ENCODE results near the gene WRAP53.

Gene WRAP53

DNA sequence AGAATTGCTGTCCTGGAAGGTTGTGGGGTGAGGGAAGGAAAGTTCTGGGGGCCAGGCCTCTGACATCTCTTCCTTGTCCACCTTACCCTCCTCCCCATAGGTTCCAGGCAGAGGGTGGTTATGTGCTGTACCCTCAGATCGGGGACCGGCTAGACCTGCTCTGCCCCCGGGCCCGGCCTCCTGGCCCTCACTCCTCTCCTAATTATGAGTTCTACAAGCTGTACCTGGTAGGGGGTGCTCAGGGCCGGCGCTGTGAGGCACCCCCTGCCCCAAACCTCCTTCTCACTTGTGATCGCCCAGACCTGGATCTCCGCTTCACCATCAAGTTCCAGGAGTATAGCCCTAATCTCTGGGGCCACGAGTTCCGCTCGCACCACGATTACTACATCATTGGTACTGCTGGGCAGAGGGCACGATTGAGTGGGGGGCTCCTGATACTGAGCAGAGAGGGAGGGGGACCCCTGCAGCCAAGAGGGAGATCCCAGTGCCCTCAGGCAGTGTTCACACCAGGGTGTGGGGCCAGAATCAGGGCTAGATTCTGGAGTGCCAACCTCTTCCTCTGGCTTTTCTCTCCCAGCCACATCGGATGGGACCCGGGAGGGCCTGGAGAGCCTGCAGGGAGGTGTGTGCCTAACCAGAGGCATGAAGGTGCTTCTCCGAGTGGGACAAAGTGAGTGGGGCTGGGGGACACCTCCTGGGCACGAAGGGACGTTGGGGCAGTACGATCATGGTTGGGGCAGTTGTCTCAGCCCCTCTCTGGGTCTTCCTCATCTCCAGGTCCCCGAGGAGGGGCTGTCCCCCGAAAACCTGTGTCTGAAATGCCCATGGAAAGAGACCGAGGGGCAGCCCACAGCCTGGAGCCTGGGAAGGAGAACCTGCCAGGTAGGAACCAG is 19.8 kb downstream of the WRAP53 start:
- H3K27me3 ChIP-seq (ENCODE audit: insufficient read depth, low read length), result no peaks in the 10 kb centered on the region
- no peak overlapping the region for H2AFZ ChIP-seq (ENCODE audit: low read depth, low read length)
- no peak overlapping the region for H3K4me3 ChIP-seq (ENCODE audit: low read length)
- no peaks in the 10 kb centered on the region for H3K36me3 ChIP-seq (ENCODE audit: insufficient read depth, low read length)
- no peaks in the 10 kb centered on the region for H3K9me3 ChIP-seq (ENCODE audit: low read length)
- H3K4me1 ChIP-seq (ENCODE audit: insufficient read depth, low read length), result peaks cover 63% of the 10 kb centered on the region

- Histone ChIP-seq H3K4me3 (ENCODE audit: low read length) (no peak overlapping the region), H3K27me3 (ENCODE audit: insufficient read depth, low read length) (no peaks in the 10 kb centered on the region), H2AFZ (ENCODE audit: low read depth, low read length) (no peak overlapping the region), H3K36me3 (ENCODE audit: insufficient read depth, low read length) (no peaks in the 10 kb centered on the region), H3K4me1 (ENCODE audit: insufficient read depth, low read length) (peaks cover 62% of the 10 kb centered on the region), H3K9me3 (ENCODE audit: low read length) (no peaks in the 10 kb centered on the region)
Measured at GRCh38 chr17:7709031-7709430, 20.8 kb downstream of the WRAP53 start.

- Histone ChIP-seq H2AFZ (ENCODE audit: low read depth, low read length) (no peak overlapping the region), H3K4me1 (ENCODE audit: insufficient read depth, low read length) (peaks cover 64% of the 10 kb centered on the region), H3K4me3 (ENCODE audit: low read length) (no peak overlapping the region), H3K9me3 (ENCODE audit: low read length) (no peaks in the 10 kb centered on the region), H3K36me3 (ENCODE audit: insufficient read depth, low read length) (no peaks in the 10 kb centered on the region), H3K27me3 (ENCODE audit: insufficient read depth, low read length) (no peaks in the 10 kb centered on the region)
Measured at GRCh38 chr17:7710301-7710700, 22.0 kb downstream of the WRAP53 start.

DNA sequence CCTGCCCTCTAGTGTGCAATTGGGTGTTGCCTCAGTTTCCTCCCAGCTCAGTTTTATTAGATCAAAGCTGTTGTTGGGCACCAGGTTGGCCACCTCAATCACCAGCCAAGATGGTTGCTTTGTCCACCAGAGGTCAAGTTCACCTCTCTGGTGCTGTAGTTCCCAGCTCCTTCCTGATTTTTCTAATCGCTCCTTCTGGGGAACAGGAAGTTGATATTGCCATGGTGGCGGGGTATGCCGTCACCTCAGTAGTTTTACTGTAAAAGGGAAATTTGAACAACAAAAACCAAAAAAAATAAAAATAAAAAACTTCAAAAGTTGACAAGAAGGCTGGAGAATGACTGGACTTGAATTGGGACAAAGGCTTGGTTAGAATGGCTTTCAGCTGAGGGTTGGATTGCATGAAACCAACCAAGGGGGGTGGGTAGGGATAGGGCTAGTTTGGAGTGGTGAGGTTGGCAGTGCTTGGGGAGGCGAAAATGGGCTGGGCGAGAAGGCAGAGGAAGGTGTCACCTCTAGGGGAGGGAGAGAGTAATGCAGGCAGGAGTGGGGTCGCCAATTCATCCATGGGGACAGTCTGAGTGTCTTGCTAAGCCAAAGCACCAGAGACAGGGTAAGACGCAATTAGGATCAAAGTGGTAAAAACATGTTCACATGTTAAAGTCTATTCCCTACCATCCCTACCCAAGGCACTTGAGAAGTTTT is 22.9 kb downstream of the WRAP53 start:
- H3K4me1 ChIP-seq (ENCODE audit: insufficient read depth, low read length), result peaks cover 68% of the 10 kb centered on the region
- no peaks in the 10 kb centered on the region for H3K27me3 ChIP-seq (ENCODE audit: insufficient read depth, low read length)

DNA sequence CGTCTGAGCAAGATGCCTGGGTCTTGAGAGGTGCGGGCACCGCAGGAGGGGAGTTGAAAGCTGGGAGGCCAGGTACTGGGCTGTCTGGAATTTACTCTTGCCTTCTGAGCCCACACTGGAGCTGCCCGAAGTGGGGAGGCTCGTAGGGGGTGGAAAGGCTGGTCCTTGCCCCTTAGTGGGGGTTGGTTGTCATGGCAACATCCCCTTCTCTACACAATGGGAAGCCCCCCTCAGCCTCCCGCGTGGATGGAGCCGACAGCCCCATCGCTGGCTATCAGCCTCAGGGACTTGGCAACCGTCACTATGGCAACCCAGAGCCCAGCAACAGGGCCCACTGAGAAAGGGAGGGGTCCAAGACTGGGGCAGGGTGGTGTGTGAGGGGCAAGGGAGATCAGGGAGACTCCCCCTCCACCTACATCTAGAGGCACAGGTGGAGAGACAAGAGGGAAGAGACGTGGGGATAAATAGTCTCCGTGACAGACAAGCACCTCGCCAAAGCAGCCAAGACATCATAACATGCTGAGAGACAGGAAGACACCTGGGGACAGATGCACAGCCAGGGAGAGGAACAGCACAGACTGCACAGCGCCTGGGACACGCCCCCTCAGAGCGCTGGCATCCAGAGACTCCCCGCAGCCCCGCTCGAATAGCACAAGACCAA is 24.0 kb downstream of the WRAP53 start:
- Histone ChIP-seq H3K36me3 (ENCODE audit: insufficient read depth, low read length) (no peaks in the 10 kb centered on the region), H3K9me3 (ENCODE audit: low read length) (no peaks in the 10 kb centered on the region), H2AFZ (ENCODE audit: low read depth, low read length) (no peak overlapping the region), H3K27me3 (ENCODE audit: insufficient read depth, low read length) (no peaks in the 10 kb centered on the region), H3K4me3 (ENCODE audit: low read length) (no peak overlapping the region), H3K4me1 (ENCODE audit: insufficient read depth, low read length) (peaks cover 64% of the 10 kb centered on the region)

More for the DNA sequence above, 22.9 kb downstream of the WRAP53 start:
- Histone ChIP-seq H2AFZ (ENCODE audit: low read depth, low read length) (no peak overlapping the region), H3K9me3 (ENCODE audit: low read length) (no peaks in the 10 kb centered on the region), H3K4me3 (ENCODE audit: low read length) (no peak overlapping the region), H3K36me3 (ENCODE audit: insufficient read depth, low read length) (no peaks in the 10 kb centered on the region)

- Histone ChIP-seq H3K4me3 (ENCODE audit: low read length) (no peak overlapping the region), H3K9me3 (ENCODE audit: low read length) (no peaks in the 10 kb centered on the region), H3K36me3 (ENCODE audit: insufficient read depth, low read length) (no peaks in the 10 kb centered on the region), H2AFZ (ENCODE audit: low read depth, low read length) (no peak overlapping the region), H3K27me3 (ENCODE audit: insufficient read depth, low read length) (no peaks in the 10 kb centered on the region), H3K4me1 (ENCODE audit: insufficient read depth, low read length) (peaks cover 66% of the 10 kb centered on the region)
Measured at GRCh38 chr17:7713782-7714181, 25.5 kb downstream of the WRAP53 start.

DNA sequence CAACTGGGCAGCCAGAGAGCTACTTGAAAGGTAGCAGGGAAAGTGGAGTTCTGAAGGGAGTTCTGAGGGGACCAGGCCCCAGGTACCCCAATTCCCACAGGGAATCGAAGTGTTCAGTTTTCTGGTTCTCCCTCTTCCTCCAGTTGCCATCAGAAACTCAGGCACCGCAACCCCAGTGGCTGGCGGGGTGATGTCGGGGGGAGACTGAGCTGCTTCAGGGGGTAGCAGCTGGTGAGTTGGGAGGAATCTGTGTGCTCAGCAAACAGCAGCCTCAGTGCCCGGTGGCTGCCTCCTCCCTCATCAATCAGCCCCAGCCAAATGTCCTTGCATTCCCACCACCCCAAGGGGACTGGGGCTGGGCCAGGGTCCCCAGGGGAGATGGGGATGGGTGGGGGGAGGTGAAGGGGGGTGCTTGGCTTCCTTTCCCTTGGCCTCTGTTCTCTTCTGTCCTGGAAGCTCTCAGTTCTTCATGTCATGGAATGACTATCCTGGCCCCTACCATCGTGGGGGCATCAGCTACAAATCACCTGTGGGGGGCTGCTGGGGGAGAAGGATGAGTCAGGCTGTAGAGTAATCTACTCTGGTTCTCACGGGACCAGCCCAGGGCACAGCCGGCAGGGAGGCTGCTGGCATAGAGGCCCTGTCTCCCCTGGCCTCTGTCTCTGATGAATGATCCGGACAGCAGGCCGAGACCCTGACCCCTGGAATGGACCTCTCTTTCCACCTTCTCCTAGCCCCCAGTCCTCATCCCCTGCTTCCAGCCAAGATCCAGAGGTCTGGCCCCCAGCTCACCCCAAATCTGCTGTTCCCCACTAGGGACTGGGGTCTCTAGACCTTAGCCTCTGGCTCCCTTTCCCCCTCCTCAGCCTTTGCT is 26.7 kb downstream of the WRAP53 start:
- H2AFZ ChIP-seq (ENCODE audit: low read depth, low read length), result no peak overlapping the region
- no peaks in the 10 kb centered on the region for H3K9me3 ChIP-seq (ENCODE audit: low read length)
- H3K4me3 ChIP-seq (ENCODE audit: low read length), result no peak overlapping the region
- no peaks in the 10 kb centered on the region for H3K36me3 ChIP-seq (ENCODE audit: insufficient read depth, low read length)
- H3K4me1 ChIP-seq (ENCODE audit: insufficient read depth, low read length), result peaks cover 67% of the 10 kb centered on the region
- peaks cover 4% of the 10 kb centered on the region for H3K27me3 ChIP-seq (ENCODE audit: insufficient read depth, low read length)

GRCh38 chr17:7715936-7716886 is 27.9 kb downstream of the WRAP53 start:
- Histone ChIP-seq H3K9me3 (ENCODE audit: low read length) (no peaks in the 10 kb centered on the region), H3K27me3 (ENCODE audit: insufficient read depth, low read length) (peaks cover 4% of the 10 kb centered on the region), H3K4me1 (ENCODE audit: insufficient read depth, low read length) (peaks cover 66% of the 10 kb centered on the region), H2AFZ (ENCODE audit: low read depth, low read length) (no peak overlapping the region), H3K36me3 (ENCODE audit: insufficient read depth, low read length) (no peaks in the 10 kb centered on the region), H3K4me3 (ENCODE audit: low read length) (peak overlapping the region; percentile 66)

DNA sequence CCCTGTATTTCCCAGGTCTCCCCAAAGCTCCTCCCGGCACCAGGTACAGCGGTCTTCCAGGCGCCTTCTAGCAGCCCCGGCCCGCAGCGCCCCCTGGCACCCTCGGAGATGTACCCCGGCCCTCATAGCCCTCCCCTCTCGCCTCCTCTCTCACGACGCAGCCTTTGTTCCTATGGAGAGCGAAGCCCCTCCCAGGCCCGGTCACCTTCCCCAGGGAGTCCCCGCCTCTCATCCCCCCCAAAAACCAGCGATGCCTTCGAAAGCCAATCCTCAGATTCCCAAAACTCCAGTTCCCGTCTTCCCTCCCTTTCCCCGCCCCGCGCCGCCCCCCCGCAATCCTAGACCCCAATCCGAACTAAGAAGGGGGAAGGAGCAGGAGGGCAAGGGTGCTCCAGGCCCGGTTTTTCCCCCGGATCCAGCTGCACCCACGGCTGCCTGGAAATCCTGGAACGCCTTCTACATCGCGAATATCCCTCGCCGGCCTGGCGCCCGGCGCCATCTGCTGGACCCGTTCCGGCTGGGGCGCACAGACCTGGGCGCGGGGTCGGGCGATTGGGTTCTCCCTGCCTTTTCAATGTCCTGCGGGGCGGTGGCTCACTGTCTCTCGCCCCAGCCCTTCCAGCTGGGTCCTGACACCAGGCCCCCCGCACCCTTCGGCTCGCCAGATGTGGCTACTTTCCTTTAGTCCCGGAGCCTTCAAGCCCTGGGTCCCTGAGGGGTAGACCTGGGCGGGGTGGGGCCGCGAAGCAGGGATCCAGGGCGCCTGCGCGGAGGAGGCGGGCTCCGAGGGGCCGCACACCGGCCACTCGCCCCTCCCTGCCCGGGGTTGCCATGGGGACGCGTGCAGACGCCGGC is 28.9 kb downstream of the WRAP53 start, which contains the start of gene DNAH2:
Gene DNAH2, plus strand, starts transcription at position 844 of the 855 bp plus-strand sequence. CDS start 1,991 bp downstream, outside the sequence.
- Histone ChIP-seq H3K4me3 (ENCODE audit: low read length) (peak within 1 kb of the TSS; percentile 66), H3K27me3 (ENCODE audit: insufficient read depth, low read length) (peaks cover 4% of the 10 kb centered on the region), H2AFZ (ENCODE audit: low read depth, low read length) (peak within 1 kb of the TSS; percentile 73), H3K36me3 (ENCODE audit: insufficient read depth, low read length) (no peaks in the 10 kb centered on the region), H3K9me3 (ENCODE audit: low read length) (no peaks in the 10 kb centered on the region), H3K4me1 (ENCODE audit: insufficient read depth, low read length) (peaks cover 57% of the 10 kb centered on the region)

DNA sequence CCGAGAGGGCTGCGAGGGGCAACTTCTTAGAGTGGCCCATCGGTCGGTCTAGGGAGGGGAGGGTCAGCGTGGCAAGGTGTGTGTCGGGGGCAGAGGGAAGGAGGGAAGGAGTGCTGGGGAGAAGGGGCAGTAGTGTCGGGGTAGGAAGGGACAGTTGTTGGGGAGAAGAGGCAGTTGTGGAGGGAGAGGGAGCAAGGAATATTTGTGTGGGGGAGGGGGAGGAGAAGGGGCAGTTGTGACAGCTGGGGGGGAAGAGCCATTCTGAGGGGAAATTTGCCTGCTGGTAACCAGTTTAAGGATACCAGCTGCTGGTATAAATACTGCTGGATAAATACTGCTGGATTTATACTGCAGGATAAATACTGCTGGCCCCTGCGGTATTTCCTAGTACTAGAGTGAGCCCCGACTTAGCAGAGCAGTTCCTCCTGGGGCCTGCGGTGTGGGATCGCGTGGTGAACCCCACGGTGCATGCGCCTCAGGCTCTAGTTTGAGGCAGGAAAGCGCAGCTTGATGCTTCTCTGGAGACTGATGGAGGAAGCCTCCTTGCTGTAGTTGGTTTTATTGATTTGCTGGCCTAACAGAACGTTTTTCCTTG is 29.6 kb downstream of the WRAP53 start:
- H3K4me3 ChIP-seq (ENCODE audit: low read length), result peak overlapping the region; percentile 66
- H3K9me3 ChIP-seq (ENCODE audit: low read length), result no peaks in the 10 kb centered on the region
- peaks cover 4% of the 10 kb centered on the region for H3K27me3 ChIP-seq (ENCODE audit: insufficient read depth, low read length)
- peaks cover 50% of the 10 kb centered on the region for H3K4me1 ChIP-seq (ENCODE audit: insufficient read depth, low read length)
- H2AFZ ChIP-seq (ENCODE audit: low read depth, low read length), result peak overlapping the region; percentile 73
- H3K36me3 ChIP-seq (ENCODE audit: insufficient read depth, low read length), result no peaks in the 10 kb centered on the region

DNA sequence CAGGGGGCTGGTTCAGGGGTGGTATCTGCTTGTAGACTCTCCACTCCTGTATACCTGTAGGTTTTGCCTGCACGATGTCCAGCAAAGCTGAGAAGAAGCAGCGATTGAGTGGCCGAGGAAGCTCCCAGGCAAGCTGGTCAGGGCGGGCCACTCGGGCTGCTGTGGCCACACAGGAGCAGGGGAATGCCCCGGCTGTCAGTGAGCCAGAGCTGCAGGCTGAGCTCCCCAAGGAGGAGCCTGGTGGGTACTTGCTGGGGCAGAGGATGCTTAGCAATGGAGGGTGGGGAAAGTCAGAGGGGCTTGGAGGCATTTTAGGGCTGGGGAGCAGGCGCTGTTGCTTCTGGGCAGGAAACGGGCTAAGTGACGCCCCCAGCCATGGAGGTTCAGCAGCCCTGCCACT is 31.4 kb downstream of the WRAP53 start:
- Histone ChIP-seq H2AFZ (ENCODE audit: low read depth, low read length) (no peak overlapping the region), H3K9me3 (ENCODE audit: low read length) (no peaks in the 10 kb centered on the region), H3K4me1 (ENCODE audit: insufficient read depth, low read length) (peaks cover 36% of the 10 kb centered on the region), H3K36me3 (ENCODE audit: insufficient read depth, low read length) (no peaks in the 10 kb centered on the region), H3K4me3 (ENCODE audit: low read length) (no peak overlapping the region), H3K27me3 (ENCODE audit: insufficient read depth, low read length) (peaks cover 4% of the 10 kb centered on the region)
